H4 (cell line): ENCODE measurements around the gene SPON1. TPM values are rescaled to one million over a fixed set of nuclear protein-coding genes. Genes with fewer than 3 reads are reported as not detected.

Source experiments
- DNase-seq: peaks from one replicate; pipeline ENCODE4 v3.0.0-alpha.2; 2015; ENCODE audit warnings: low spot score
- total RNA-seq: library from RNA; depleted of rRNA; stranded (reverse); fragments of >200 nt; shearing (Covaris generic); gene quantifications from 2 replicates; pipeline ENCODE4 v1.2.3, GENCODE V29; 2014

The SPON1 gene
- total RNA-seq, 1 experiment from 2014 or later, result 0.14 TPM

GRCh38 chr11:14036469-14036868 lies 73.9 kb downstream of the SPON1 start:
- DNase-seq, result no peak

GRCh38 chr11:14041040-14041439 lies 78.5 kb downstream of the SPON1 start:
- DNase-seq, result no peak

- DNase-seq, result no peak
Measured at GRCh38 chr11:14041565-14041964, 79.0 kb downstream of the SPON1 start.

- no peak for DNase-seq
Measured at GRCh38 chr11:14042686-14043465, 80.4 kb downstream of the SPON1 start.

- DNase-seq, result no peak
Measured at GRCh38 chr11:14044916-14045315, 82.4 kb downstream of the SPON1 start.

GRCh38 chr11:14045417-14045816 lies 82.9 kb downstream of the SPON1 start:
- DNase-seq, result no peak

- no peak for DNase-seq
Measured at GRCh38 chr11:14052198-14052597, 89.7 kb downstream of the SPON1 start.

DNA sequence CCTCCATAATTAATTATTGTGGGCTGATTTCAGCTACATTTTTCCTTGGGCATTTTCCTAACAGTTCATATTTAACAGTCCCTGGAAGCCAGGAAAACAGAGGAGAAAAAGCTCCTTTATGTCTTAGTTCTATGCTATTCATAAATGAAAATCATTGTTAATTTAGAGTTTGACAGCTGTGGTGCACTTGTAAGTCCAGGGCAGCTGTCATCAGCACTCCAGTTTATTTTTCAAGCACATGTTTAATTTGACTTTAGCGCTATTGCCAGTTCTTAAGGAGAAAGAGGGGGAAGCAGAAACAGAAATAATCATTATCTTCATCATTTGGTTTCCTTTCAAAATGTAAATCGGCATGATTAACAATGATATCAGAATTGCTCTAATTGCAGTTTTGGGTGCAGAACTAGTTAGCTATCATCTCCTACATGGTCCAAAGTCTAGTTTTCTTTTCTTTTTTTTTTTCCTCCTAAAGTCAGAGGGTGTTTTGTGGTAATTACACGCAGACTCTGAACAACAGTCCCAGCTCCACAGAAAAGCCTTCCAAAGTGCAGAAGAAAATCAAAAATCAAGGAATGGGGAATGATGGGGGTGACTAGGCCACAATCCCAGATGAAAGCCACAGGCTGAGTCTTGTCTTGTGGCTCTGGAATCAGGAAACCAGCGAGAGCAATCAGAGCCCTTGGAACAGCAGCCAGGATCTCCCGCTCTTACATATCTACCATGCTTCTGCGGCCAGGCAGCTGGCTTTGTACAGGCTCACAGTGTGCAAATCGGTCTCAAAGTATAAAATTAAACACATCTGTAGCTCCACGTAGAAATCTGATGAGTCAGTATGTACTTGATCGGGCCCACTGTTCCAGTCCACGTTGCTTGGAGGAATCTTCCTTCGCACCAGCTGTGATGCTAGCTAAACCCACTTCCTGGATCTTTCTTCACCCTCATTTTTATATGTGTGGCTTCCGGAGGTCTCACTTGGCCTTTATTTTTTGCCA lies 91.9 kb downstream of the SPON1 start:
- no peak for DNase-seq

- DNase-seq, result no peak
Measured at GRCh38 chr11:14055936-14056335, 93.4 kb downstream of the SPON1 start.

DNA sequence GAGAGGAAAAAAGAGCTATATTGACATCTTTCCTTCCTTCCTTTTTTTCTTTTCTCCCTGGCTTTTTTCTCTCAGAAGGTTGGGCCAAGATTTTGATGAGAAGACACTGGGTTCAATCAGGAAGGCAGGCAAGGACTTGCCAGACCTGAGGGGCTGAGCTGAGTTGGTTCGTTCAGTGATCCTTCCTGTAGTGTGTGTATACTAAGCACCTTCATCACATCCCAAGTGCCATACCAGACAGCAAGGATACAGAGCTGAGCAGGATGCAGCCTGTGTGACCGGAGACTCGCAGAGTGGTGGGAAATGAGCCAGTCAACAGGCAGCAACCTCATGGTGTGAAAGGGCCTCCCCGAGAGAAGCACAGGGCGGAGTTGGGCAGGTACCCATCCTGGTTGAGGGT lies 95.5 kb downstream of the SPON1 start:
- DNase-seq, result no peak

GRCh38 chr11:14059491-14059890 lies 97.0 kb downstream of the SPON1 start:
- DNase-seq, result no peak

DNA sequence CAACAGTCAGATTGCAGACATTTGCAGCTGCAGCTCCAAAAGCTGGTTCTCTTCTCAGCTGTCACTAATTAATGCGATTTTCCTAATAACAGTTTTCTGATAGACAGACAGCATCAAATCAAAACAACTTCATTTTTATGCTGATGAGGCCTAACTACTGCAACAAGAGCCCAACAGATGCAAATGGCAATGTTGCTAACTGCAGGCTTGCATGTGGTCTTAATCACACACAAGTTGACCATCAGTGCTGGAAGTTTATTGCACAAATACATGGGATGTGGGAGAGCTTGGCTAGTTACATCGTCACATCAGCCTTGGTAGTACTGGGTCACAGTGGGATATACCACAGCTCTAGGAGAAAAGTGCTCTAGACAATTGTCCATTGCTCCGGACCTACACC lies 99.2 kb downstream of the SPON1 start:
- no peak for DNase-seq

DNA sequence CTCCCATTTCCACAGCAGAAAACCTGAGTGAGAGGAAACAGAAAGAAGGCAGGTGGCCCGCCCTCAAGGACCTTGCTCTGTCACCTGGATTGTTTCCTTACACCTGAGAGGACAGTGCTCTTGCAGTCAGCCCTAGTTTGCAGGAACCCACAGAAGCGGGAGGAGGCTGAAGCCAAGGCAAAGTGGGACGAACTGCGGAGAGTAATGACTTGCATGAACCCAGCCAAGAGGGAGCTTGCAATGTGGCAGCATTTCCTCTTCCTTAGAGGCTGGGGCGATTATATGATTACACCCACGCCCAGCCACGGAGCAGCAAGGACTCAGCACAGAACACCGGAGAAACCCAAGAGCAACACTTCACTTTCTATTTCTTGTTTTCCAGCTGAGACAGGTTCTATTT lies 102.6 kb downstream of the SPON1 start:
- no peak for DNase-seq

DNA sequence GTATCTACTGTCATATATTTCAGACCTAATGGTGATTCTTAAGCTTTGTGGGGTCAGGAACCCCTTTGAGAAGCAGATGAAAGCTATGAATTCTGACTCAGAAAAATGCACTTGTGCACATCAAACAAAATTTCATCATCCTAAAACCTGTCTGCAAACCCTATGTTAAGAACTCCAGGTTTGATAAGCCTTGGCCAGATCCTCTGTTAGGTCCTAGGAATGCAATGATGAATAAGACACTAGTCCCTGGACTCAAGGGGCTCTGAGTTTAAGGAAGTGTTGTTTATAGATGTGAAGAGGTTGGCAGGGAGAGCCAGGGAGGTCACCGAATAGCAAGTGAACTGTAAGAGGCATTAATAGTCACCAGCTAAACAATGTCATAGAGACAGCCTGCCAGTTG lies 103.2 kb downstream of the SPON1 start:
- DNase-seq, result no peak

GRCh38 chr11:14067686-14068085 lies 105.2 kb downstream of the SPON1 start:
- no peak for DNase-seq

DNA sequence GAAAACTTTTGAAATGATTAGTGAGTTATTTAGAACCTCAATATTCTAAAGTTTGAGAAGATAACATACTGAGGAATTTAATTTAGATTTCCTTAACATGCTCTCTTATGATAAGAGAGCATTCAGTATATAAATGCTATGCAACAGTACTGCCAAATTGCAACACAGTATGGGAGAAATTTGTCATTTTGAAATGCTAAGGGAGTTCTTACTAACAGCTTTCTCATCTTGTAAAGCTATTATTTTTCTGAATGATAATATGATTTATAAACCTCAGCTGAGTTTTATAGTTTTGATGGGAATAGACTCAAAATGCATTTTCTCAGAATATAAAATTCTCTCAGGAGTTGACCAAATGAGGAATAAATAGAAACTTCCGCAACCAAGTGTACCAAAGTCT lies 108.4 kb downstream of the SPON1 start:
- DNase-seq, result no peak

DNA sequence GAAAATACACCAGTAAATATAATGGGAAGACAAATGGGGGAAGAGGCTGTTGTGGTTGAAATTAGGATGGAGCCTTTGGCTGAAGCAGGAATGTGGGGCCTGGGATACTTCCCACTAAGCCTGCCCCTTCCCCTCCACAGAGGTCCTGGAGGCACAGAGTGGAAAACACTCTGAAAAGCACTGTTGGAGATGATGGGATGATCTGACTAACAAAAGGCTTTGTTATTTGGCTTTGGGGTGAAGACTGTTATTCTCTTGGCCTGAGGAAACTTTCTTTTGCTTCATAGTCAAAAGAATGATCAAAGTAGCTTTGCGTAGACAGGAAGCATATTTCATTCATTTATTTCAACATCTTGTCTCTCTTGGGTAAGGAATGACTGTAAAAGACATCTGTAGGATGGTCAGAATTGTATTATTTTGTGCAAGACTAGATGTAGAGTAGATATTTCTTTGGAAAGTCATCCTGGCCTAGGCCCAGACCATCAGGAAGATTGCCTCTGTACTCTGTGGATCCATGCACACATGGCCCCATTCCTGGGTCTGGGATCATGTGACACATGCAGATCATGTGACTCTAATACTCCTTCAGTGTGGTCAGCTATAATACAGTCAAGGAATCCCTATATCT lies 111.4 kb downstream of the SPON1 start:
- DNase-seq, result no peak

DNA sequence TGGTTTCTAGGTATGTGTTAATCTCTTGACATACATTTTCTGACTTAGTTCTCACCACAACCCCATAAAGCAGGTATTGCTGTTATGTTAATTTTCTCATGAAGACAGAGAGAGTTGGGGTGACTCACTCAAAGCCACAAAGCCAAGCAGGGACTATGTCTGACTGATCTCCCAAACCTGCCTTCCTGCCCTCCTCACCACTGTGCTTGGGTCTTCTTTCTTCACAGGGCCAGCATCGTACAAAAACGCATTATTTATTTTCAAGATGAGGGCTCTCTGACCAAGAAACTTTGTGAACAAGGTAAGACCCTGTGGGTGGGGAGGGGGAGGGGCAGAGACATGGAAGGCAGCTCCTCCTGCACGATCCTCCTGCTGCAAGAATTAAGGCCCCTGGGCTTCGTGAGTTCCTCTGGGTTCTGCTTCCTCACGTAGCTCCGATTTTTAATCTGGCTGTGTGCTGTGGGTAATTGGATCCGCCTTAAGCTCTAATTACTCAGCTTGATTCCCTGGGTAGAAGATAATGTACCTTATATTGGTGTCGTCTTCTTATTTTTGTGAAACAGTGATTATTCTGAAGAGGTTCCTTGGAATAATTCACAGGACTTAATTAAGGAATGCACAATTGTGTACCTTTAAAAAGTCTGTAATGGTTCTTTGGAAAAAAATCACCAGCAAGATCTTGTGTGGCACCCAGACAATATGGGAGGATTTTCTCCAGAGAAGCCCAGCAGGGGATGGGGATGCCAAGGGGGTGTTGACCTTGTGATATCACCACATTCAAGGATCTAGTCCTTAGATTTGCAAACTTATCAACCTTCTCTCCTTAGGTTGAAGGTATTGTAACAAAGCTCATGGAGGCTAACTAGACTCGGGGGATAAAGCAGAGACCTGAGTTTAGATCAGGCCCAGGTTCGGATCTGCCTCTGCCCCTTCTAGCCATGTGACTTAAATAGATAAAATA lies 112.9 kb downstream of the SPON1 start:
- DNase-seq, result peak; percentile 52

DNA sequence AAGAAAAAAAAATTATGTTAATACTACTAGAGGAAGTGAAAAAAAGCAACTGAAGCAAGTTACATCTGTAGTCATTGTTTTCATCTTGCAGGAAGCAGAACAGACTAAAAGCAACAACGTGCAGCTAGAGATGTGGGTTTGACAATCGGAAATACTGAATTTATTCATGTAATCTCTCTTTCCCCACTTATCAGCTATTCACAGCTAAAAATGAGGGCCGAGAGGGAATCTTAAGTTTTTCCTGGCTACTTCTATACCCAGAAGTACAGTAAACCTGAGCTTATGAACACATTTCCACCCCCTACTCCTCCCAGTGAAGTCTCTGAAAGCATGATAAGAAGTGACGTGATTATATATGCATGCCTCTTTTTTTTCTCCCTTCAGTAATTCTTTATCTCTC lies 116.5 kb downstream of the SPON1 start:
- DNase-seq, result no peak

DNA sequence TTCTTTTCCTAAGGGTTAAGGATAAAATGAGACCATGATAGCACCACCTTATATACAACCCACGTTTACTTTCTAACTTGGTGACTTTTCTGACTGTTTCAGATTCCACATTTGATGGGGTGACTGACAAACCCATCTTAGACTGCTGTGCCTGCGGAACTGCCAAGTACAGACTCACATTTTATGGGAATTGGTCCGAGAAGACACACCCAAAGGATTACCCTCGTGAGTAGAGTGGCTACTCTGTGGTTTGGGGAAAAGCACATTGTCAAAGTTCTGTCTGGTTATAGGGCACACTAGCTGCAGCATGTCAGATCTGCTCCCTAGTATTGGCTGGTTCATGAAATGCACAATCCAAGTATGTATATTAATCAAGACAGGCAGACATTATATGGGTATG lies 117.3 kb downstream of the SPON1 start:
- DNase-seq, result no peak

DNA sequence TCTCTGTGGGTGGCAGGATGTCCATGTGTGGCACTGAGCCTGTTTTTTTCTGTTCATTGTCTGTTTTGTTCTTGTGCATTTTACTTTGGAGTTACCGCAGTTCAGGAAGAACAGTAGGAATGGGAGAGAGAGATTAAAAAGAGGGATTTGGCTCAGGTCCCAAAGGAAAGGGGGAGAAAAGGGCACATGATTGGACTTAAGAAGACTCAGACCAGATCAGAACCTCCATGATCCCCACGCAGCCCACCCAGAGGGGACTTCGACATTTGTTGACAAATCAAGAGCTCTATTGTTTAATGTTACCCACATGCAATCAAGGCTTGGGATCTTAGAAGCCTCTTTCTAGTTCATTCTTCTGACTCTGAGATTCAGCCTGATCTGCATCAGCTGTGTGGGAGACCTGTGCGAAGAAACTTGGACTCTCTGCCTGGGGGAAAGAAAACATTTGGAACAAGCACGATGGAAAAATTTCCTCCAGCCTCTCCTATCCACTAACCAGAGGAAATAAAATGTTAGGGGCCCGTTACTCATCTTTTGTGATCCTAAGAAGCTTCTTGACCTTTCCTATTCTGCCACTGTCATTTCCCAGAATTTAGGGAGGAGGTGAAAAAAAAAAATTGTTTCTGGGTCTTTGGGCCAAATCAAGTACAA lies 119.2 kb downstream of the SPON1 start:
- DNase-seq, result no peak
